ENCODE measurements around the gene ERC2.

- TF ChIP-seq CTCF (conservative IDR thresholded peaks at IDR 0.05; ENCODE audit: low read depth, low read length) (no peak), EZH2 (IDR thresholded peaks at IDR 0.05; ENCODE audit: borderline replicate concordance, low read depth, low read length, poor library complexity, severe bottlenecking) (no peak)
Measured at GRCh38 chr3:56107157-56107556, 361.1 kb downstream of the ERC2 start.

All from A673 (cell line).